WERI-Rb-1 (cell line): ENCODE results near the gene AFAP1.

Experiments
- DNase-seq: peaks from one replicate; pipeline ENCODE4 v3.0.0-alpha.2; 2020
- H3K27ac ChIP-seq: fragments of 250-450 bp; sonication (Bioruptor Pico); 2 replicates; pipeline ENCODE4 v1.5.1; 2020; ENCODE audit warnings: mild to moderate bottlenecking, moderate library complexity
- H3K27me3 ChIP-seq: fragments of 250-450 bp; sonication (Bioruptor Pico); 2 replicates; pipeline ENCODE4 v1.5.1; 2021; ENCODE audit warnings: mild to moderate bottlenecking, low read depth, moderate library complexity; ENCODE audit not compliant: insufficient read depth, severe bottlenecking
- H3K36me3 ChIP-seq: fragments of 250-450 bp; sonication (Bioruptor Pico); 2 replicates; pipeline ENCODE4 v1.5.1; 2020; ENCODE audit warnings: mild to moderate bottlenecking, moderate library complexity
- H3K4me3 ChIP-seq: 2 replicates; pipeline ENCODE4 v1.5.1; 2011; ENCODE audit warnings: low read depth, mild to moderate bottlenecking, control low read depth, low read length
- H3K9me3 ChIP-seq: fragments of 250-450 bp; sonication (Bioruptor Pico); 2 replicates; pipeline ENCODE4 v1.5.1; 2021; ENCODE audit warnings: mild to moderate bottlenecking, moderate library complexity; ENCODE audit not compliant: severe bottlenecking
- CTCF ChIP-seq: IDR thresholded peaks from 2 replicates; pipeline ENCODE4 v1.5.1; 2011; ENCODE audit warnings: low read depth, mild to moderate bottlenecking, control low read depth, inconsistent platforms, low read length

Gene AFAP1

GRCh38 chr4:7763788-7764187, 175.9 kb downstream of the AFAP1 start:
- no peak for DNase-seq
- Histone ChIP-seq H3K27ac (no peak overlapping the region), H3K4me3 (no peak overlapping the region), H3K9me3 (no peaks in the 10 kb centered on the region), H3K27me3 (no peaks in the 10 kb centered on the region), H3K36me3 (peaks cover 9% of the 10 kb centered on the region)
- TF ChIP-seq CTCF: no peak

- no peak overlapping the region for H3K4me3 ChIP-seq
- no peak for TF ChIP-seq CTCF
- no peaks in the 10 kb centered on the region for H3K9me3 ChIP-seq
- H3K27me3 ChIP-seq: no peaks in the 10 kb centered on the region
- H3K27ac ChIP-seq: no peak overlapping the region
- DNase-seq: no peak
- H3K36me3 ChIP-seq: peaks cover 5% of the 10 kb centered on the region
Observed at GRCh38 chr4:7763106-7763505, 176.6 kb downstream of the AFAP1 start.

- peak; percentile 51 for DNase-seq
- no peaks in the 10 kb centered on the region for H3K27me3 ChIP-seq
Observed at GRCh38 chr4:7762376-7763030, 177.2 kb downstream of the AFAP1 start.

GRCh38 chr4:7761720-7762119, 177.9 kb downstream of the AFAP1 start:
- peak; percentile 88 for DNase-seq
- Histone ChIP-seq H3K9me3 (no peaks in the 10 kb centered on the region), H3K27ac (no peak overlapping the region), H3K27me3 (no peaks in the 10 kb centered on the region), H3K4me3 (no peak overlapping the region), H3K36me3 (peaks cover 5% of the 10 kb centered on the region)
- TF ChIP-seq CTCF: peak; percentile 95

More at GRCh38 chr4:7762376-7763030, 177.2 kb downstream of the AFAP1 start:
- Histone ChIP-seq H3K27ac (no peak overlapping the region), H3K4me3 (no peak overlapping the region), H3K9me3 (no peaks in the 10 kb centered on the region), H3K36me3 (peaks cover 5% of the 10 kb centered on the region)
- TF ChIP-seq CTCF: no peak

GRCh38 chr4:7761312-7761711, 178.3 kb downstream of the AFAP1 start:
- Histone ChIP-seq H3K27me3 (no peaks in the 10 kb centered on the region), H3K27ac (no peak overlapping the region), H3K36me3 (peaks cover 5% of the 10 kb centered on the region), H3K9me3 (no peaks in the 10 kb centered on the region), H3K4me3 (no peak overlapping the region)
- DNase-seq: no peak
- TF ChIP-seq CTCF: no peak

GRCh38 chr4:7760706-7761105, 179.0 kb downstream of the AFAP1 start:
- H3K27ac ChIP-seq: no peak overlapping the region
- no peak for TF ChIP-seq CTCF

More at GRCh38 chr4:7760706-7761105, 179.0 kb downstream of the AFAP1 start:
- no peak overlapping the region for H3K4me3 ChIP-seq
- H3K36me3 ChIP-seq: peaks cover 5% of the 10 kb centered on the region
- no peaks in the 10 kb centered on the region for H3K27me3 ChIP-seq
- no peak for DNase-seq
- no peaks in the 10 kb centered on the region for H3K9me3 ChIP-seq
